CD14-positive monocyte (primary cell): Measurements from ENCODE around the gene CCDC69. TPM values are rescaled to one million over a fixed set of nuclear protein-coding genes. Genes with fewer than 3 reads are reported as not detected.

Experiments used
- DNase-seq, 3 donors: peaks; one replicate each; pipeline ENCODE4 v3.0.0-alpha.2; 2011 to 2022
- H2AFZ ChIP-seq: 2 replicates; pipeline ENCODE4 v1.6.0; 2012; ENCODE audit warnings: mild to moderate bottlenecking, low read depth, low read length, inconsistent platforms; ENCODE audit not compliant: insufficient read depth, poor library complexity, severe bottlenecking
- H3K27ac ChIP-seq, 2 donors: 1 replicate in 1 of 2; 2 replicates in 1 of 2; pipeline ENCODE4 v1.5.1; 2012 to 2013; ENCODE audit warnings: low read length in 2 of 2, control low read depth in 1 of 2, inconsistent platforms in 1 of 2, low read depth in 1 of 2, mild to moderate bottlenecking in 1 of 2
- H3K27me3 ChIP-seq, 2 donors: one replicate each; pipeline versions ENCODE4 v1.6.0 to v1.6.1; 2011 to 2013; ENCODE audit warnings: low read length in 2 of 2; ENCODE audit not compliant: control insufficient read depth in 2 of 2, insufficient read depth in 2 of 2
- H3K36me3 ChIP-seq, 2 donors: replicated peaks in 1 of 2; 1 replicate in 1 of 2; 2 replicates in 1 of 2; pipeline versions ENCODE4 v1.5.1 to v1.6.1; 2012 to 2013; ENCODE audit warnings: low read length in 2 of 2, control low read depth in 1 of 2, inconsistent platforms in 1 of 2, mild to moderate bottlenecking in 1 of 2; ENCODE audit not compliant: insufficient read depth in 2 of 2, control insufficient read depth in 1 of 2
- H3K4me1 ChIP-seq, 2 donors: 1 replicate in 1 of 2; 2 replicates in 1 of 2; pipeline versions ENCODE4 v1.5.1 to v1.6.1; 2012 to 2013; ENCODE audit warnings: low read length in 2 of 2, control low read depth in 1 of 2, inconsistent platforms in 1 of 2, mild to moderate bottlenecking in 1 of 2, moderate library complexity in 1 of 2; ENCODE audit not compliant: insufficient read depth in 2 of 2, control insufficient read depth in 1 of 2
- H3K4me2 ChIP-seq: replicated peaks from 2 replicates; pipeline ENCODE3; 2012; ENCODE audit warnings: low read length, moderate library complexity, mild to moderate bottlenecking; ENCODE audit not compliant: poor library complexity, severe bottlenecking; ENCODE audit errors: extremely low read depth
- H3K4me3 ChIP-seq, 3 experiments: fragments of 200-600 bp in 1 of 3; sonication (generic) in 1 of 3; replicated peaks in 1 of 3; 1 replicate in 2 of 3; 2 replicates in 1 of 3; pipeline ENCODE4 v1.5.1; 2011 to 2013; ENCODE audit warnings: low read length in 3 of 3, mild to moderate bottlenecking in 3 of 3, control low read depth in 2 of 3, low read depth in 2 of 3, inconsistent platforms in 1 of 3, moderate library complexity in 1 of 3
- H3K79me2 ChIP-seq: 2 replicates; pipeline ENCODE4 v1.6.0; 2012; ENCODE audit warnings: mild to moderate bottlenecking, control low read depth, inconsistent platforms, low read length, moderate library complexity; ENCODE audit not compliant: insufficient read depth
- H3K9ac ChIP-seq: 2 replicates; pipeline ENCODE4 v1.6.0; 2017; ENCODE audit warnings: low read length, mild to moderate bottlenecking; ENCODE audit not compliant: insufficient read depth, poor library complexity, severe bottlenecking
- H3K9me3 ChIP-seq, 2 donors: replicated peaks in 1 of 2; 1 replicate in 1 of 2; 2 replicates in 1 of 2; pipeline versions ENCODE4 v1.5.1 to v1.6.1; 2012 to 2013; ENCODE audit warnings: low read length in 2 of 2, control low read depth in 1 of 2; ENCODE audit not compliant: control insufficient read depth in 1 of 2, insufficient read depth in 1 of 2
- H4K20me1 ChIP-seq: 2 replicates; pipeline ENCODE4 v1.6.0; 2012; ENCODE audit warnings: mild to moderate bottlenecking, low read length, control low read depth, moderate library complexity; ENCODE audit not compliant: insufficient read depth
- H3K27ac Mint-ChIP-seq, 7 donors: one replicate each; pipeline ENCODE4 v1.8.0; 2020; ENCODE audit warnings: mild to moderate bottlenecking in 7 of 7, mixed read lengths in 7 of 7, moderate library complexity in 6 of 7, inconsistent platforms in 2 of 7
- H3K27me3 Mint-ChIP-seq, 3 donors: one replicate each; pipeline ENCODE4 v1.8.0; 2021 to 2022; ENCODE audit warnings: low read depth in 3 of 3, mild to moderate bottlenecking in 3 of 3, mixed read lengths in 3 of 3, moderate library complexity in 3 of 3, inconsistent platforms in 1 of 3
- H3K36me3 Mint-ChIP-seq, 2 donors: one replicate each; pipeline ENCODE4 v1.8.0; 2020; ENCODE audit warnings: mixed read lengths in 2 of 2, inconsistent platforms in 1 of 2, mild to moderate bottlenecking in 1 of 2
- H3K4me1 Mint-ChIP-seq: one replicate; pipeline ENCODE4 v1.8.0; 2020; ENCODE audit warnings: mild to moderate bottlenecking, mixed read lengths
- H3K4me3 Mint-ChIP-seq, 2 donors: one replicate each; pipeline ENCODE4 v1.8.0; 2020; ENCODE audit warnings: mild to moderate bottlenecking in 2 of 2, mixed read lengths in 2 of 2, moderate library complexity in 1 of 2
- H3K9me3 Mint-ChIP-seq, 7 donors: one replicate each; pipeline ENCODE4 v1.8.0; 2020 to 2022; ENCODE audit warnings: mixed read lengths in 7 of 7, mild to moderate bottlenecking in 6 of 7, moderate library complexity in 6 of 7, inconsistent platforms in 2 of 7
- WGBS: methylation state at CpG from one replicate; pipeline ENCODE4 v1.1.5; 2013; ENCODE audit warnings: missing lambda C conversion rate; ENCODE audit not compliant: insufficient coverage; 5-methylcytosine and 5-hydroxymethylcytosine counted together
- intact Hi-C, 2 donors: fragments of 100-400 bp; cut with micrococcal nuclease; formaldehyde crosslinking; loops; one replicate each; pipeline versions ENCODE4 v1.15.0 to v1.15.1; 2023
- polyA plus RNA-seq, 3 donors: library from polyadenylated mRNA; depleted of rRNA in 1 of 3; unstranded in 2 of 3; stranded (reverse) in 1 of 3; fragments of 300-500 nt in 2 of 3; fragments of >200 nt in 1 of 3; fragmentation: Illumina TruSeq in 2 of 3; gene quantifications; 1 replicate in 2 of 3; 2 replicates in 1 of 3; pipeline ENCODE4 v1.2.3, GENCODE V29; 2012 to 2021
- TF ChIP-seq, protein P1 (sequence below): fragments of 200-600 bp; IDR thresholded peaks from one replicate; pipeline ENCODE4 v1.8.0; 2022; ENCODE audit warnings: antibody characterized with exemption, mild to moderate bottlenecking

Gene CCDC69
- polyA plus RNA-seq, 3 donors, result 68.4 to 176 (median 84.1) TPM

GRCh38 chr5:151200913-151201595 is 22.8 kb downstream of the CCDC69 start:
- 100% methylated on average over 5 of the region's 6 CpGs for WGBS
- Mint-ChIP-seq H3K4me3 (no peak overlapping the region), H3K27ac (peak overlapping the region in 3 of 7 donors; percentile 46 to 67 (median 65)), H3K27me3 (peaks cover 0 to 3% (median 3%) of the 10 kb centered on the region in 3 donors), H3K4me1 (peaks cover 31% of the 10 kb centered on the region), H3K36me3 (peaks cover 76 to 90% of the 10 kb centered on the region in 2 donors), H3K9me3 (no peaks in the 10 kb centered on the region)
- no peak overlapping the region for H3K9ac ChIP-seq
- DNase-seq, result no peak
- peaks cover 19% of the 10 kb centered on the region for H3K79me2 ChIP-seq
- peaks cover 23 to 29% of the 10 kb centered on the region in 2 donors for H3K4me1 ChIP-seq
- H3K27ac ChIP-seq, result no peak overlapping the region
- no peak overlapping the region for H3K4me2 ChIP-seq
- H3K4me3 ChIP-seq, result no peak overlapping the region
- no peak overlapping the region for H2AFZ ChIP-seq
- H3K27me3 ChIP-seq, result no peaks in the 10 kb centered on the region
- TF ChIP-seq, protein P1, sequence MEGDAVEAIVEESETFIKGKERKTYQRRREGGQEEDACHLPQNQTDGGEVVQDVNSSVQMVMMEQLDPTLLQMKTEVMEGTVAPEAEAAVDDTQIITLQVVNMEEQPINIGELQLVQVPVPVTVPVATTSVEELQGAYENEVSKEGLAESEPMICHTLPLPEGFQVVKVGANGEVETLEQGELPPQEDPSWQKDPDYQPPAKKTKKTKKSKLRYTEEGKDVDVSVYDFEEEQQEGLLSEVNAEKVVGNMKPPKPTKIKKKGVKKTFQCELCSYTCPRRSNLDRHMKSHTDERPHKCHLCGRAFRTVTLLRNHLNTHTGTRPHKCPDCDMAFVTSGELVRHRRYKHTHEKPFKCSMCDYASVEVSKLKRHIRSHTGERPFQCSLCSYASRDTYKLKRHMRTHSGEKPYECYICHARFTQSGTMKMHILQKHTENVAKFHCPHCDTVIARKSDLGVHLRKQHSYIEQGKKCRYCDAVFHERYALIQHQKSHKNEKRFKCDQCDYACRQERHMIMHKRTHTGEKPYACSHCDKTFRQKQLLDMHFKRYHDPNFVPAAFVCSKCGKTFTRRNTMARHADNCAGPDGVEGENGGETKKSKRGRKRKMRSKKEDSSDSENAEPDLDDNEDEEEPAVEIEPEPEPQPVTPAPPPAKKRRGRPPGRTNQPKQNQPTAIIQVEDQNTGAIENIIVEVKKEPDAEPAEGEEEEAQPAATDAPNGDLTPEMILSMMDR, result no peak
- H4K20me1 ChIP-seq, result peaks cover 27% of the 10 kb centered on the region
- H3K9me3 ChIP-seq, result no peaks in the 10 kb centered on the region
- intact Hi-C loops, result no loop called here
- H3K36me3 ChIP-seq, result peaks cover 66 to 88% of the 10 kb centered on the region in 2 donors

- H3K27me3 Mint-ChIP-seq, result peaks cover 0 to 3% (median 3%) of the 10 kb centered on the region in 3 donors
- no peak overlapping the region for H3K4me2 ChIP-seq
- peaks cover 37% of the 10 kb centered on the region for H3K4me1 Mint-ChIP-seq
- H3K79me2 ChIP-seq, result peaks cover 11% of the 10 kb centered on the region
- no peak overlapping the region for H3K4me3 Mint-ChIP-seq
- peak overlapping the region in 1 of 7 donors; percentile 31 for H3K27ac Mint-ChIP-seq
- H4K20me1 ChIP-seq, result peaks cover 27% of the 10 kb centered on the region
- peaks cover 71 to 85% of the 10 kb centered on the region in 2 donors for H3K36me3 Mint-ChIP-seq
- no CpG with 5 or more reads among the region's 7 CpGs for WGBS
- H3K27ac ChIP-seq, result no peak overlapping the region
- H3K9me3 Mint-ChIP-seq, result no peaks in the 10 kb centered on the region
- TF ChIP-seq, protein P1, result no peak
- H3K4me1 ChIP-seq, result peaks cover 36 to 42% of the 10 kb centered on the region in 2 donors
- no peaks in the 10 kb centered on the region for H3K27me3 ChIP-seq
- H3K9ac ChIP-seq, result no peak overlapping the region
- H3K36me3 ChIP-seq, result peaks cover 61 to 75% of the 10 kb centered on the region in 2 donors
- no peak for DNase-seq
- intact Hi-C loops, result loop anchor here in 1 of 2 donors (5.0 kb wide), 1 partner anchor 33 kb away; no protein-coding TSS in a partner anchor
- H3K4me3 ChIP-seq, result no peak overlapping the region
- H2AFZ ChIP-seq, result no peak overlapping the region
- no peaks in the 10 kb centered on the region for H3K9me3 ChIP-seq
Measured at GRCh38 chr5:151199581-151200185, 24.2 kb downstream of the CCDC69 start.
